HCEC 1CT (cell line): ENCODE results near the gene CDH5.
"Not testable (repeated sequence)": the region's sequence is repeated elsewhere in the genome, so short reads cannot be mapped to it uniquely, and the experiment has no call there.

ENCODE experiments used
- DNase-seq: peaks from one replicate; pipeline ENCODE4 v3.0.0-alpha.2; 2017

CDH5 gene

GRCh38 chr16:66441586-66442375 is 75.3 kb downstream of the CDH5 start:
- no peak for DNase-seq

- no peak for DNase-seq
These were observed 76.2 kb downstream of the CDH5 start for GRCh38 chr16:66442502-66443268.

GRCh38 chr16:66443269-66443652 is 76.8 kb downstream of the CDH5 start:
- no peak for DNase-seq

GRCh38 chr16:66444049-66444481 is 77.6 kb downstream of the CDH5 start:
- no peak for DNase-seq

- no peak for DNase-seq
These were observed 80.2 kb downstream of the CDH5 start for GRCh38 chr16:66446737-66447136.

- DNase-seq: no peak
These were observed 81.0 kb downstream of the CDH5 start for GRCh38 chr16:66447491-66447890.

- no peak for DNase-seq
These were observed 85.1 kb downstream of the CDH5 start for GRCh38 chr16:66451548-66451947.

GRCh38 chr16:66453230-66453629 is 86.7 kb downstream of the CDH5 start:
- DNase-seq: not testable (repeated sequence)
